Measurements from ENCODE around the gene ADGRD1.

The ADGRD1 gene

GRCh38 chr12:131077931-131078391, 124.3 kb downstream of the ADGRD1 start:
- no peak for DNase-seq (ENCODE audit: low read depth in 1 of 2, low spot score in 1 of 2)
- no peaks in the 10 kb centered on the region for H3K27me3 ChIP-seq (ENCODE audit: insufficient read depth, poor library complexity, severe bottlenecking)
- H3K27ac ChIP-seq (replicated peaks): no peak overlapping the region
- TF ChIP-seq GABPA (IDR thresholded peaks at IDR 0.05; ENCODE audit: low read depth): no peak
- no peak for TF ChIP-seq POLR2AphosphoS5 (IDR thresholded peaks at IDR 0.05; ENCODE audit: low read depth)
- TF ChIP-seq SPI1 (IDR thresholded peaks at IDR 0.05; ENCODE audit: borderline replicate concordance, low read depth): no peak
- TF ChIP-seq REST (IDR thresholded peaks at IDR 0.05; ENCODE audit: insufficient replicate concordance, low read depth): no peak
- TF ChIP-seq CTCF (IDR thresholded peaks at IDR 0.05; ENCODE audit: insufficient read depth, low read length): no peak
- no peak overlapping the region for H3K4me3 ChIP-seq (replicated peaks; ENCODE audit: insufficient read depth, low read length)

GRCh38 chr12:131082290-131083194, 128.8 kb downstream of the ADGRD1 start:
- DNase-seq (ENCODE audit: low read depth in 1 of 2, low spot score in 1 of 2): no peak

More at GRCh38 chr12:131082290-131083194, 128.8 kb downstream of the ADGRD1 start:
- Histone ChIP-seq H3K27ac (replicated peaks) (no peak overlapping the region), H3K27me3 (ENCODE audit: insufficient read depth, poor library complexity, severe bottlenecking) (no peaks in the 10 kb centered on the region), H3K4me3 (replicated peaks; ENCODE audit: insufficient read depth, low read length) (no peak overlapping the region)
- TF ChIP-seq REST (IDR thresholded peaks at IDR 0.05; ENCODE audit: insufficient replicate concordance, low read depth) (no peak), CTCF (IDR thresholded peaks at IDR 0.05; ENCODE audit: insufficient read depth, low read length) (no peak), GABPA (IDR thresholded peaks at IDR 0.05; ENCODE audit: low read depth) (no peak), SPI1 (IDR thresholded peaks at IDR 0.05; ENCODE audit: borderline replicate concordance, low read depth) (no peak), POLR2AphosphoS5 (IDR thresholded peaks at IDR 0.05; ENCODE audit: low read depth) (no peak)
